HG03097 (cell line): ENCODE measurements around the gene CPA5.
"Not testable (repeated sequence)": the region's sequence is repeated elsewhere in the genome, so short reads cannot be mapped to it uniquely, and the experiment has no call there.

Experiments used
- ATAC-seq: cut with Tn5 transposase; IDR thresholded peaks from one replicate; pipeline ENCODE4 v1.9.1; 2021; ENCODE audit not compliant: unreplicated experiment, low FRiP score

Gene CPA5, protein sequence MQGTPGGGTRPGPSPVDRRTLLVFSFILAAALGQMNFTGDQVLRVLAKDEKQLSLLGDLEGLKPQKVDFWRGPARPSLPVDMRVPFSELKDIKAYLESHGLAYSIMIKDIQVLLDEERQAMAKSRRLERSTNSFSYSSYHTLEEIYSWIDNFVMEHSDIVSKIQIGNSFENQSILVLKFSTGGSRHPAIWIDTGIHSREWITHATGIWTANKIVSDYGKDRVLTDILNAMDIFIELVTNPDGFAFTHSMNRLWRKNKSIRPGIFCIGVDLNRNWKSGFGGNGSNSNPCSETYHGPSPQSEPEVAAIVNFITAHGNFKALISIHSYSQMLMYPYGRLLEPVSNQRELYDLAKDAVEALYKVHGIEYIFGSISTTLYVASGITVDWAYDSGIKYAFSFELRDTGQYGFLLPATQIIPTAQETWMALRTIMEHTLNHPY

GRCh38 chr7:130344271-130344866, at the start of gene CPA5:
TSS of gene CPA5 (plus strand) at chr7:130344816. CDS start at chr7:130346486, 1,670 bp downstream.
- ATAC-seq: no peak

- ATAC-seq: no peak
These were observed 48.2 kb upstream of the CPA5 start for GRCh38 chr7:130296221-130296951.

DNA sequence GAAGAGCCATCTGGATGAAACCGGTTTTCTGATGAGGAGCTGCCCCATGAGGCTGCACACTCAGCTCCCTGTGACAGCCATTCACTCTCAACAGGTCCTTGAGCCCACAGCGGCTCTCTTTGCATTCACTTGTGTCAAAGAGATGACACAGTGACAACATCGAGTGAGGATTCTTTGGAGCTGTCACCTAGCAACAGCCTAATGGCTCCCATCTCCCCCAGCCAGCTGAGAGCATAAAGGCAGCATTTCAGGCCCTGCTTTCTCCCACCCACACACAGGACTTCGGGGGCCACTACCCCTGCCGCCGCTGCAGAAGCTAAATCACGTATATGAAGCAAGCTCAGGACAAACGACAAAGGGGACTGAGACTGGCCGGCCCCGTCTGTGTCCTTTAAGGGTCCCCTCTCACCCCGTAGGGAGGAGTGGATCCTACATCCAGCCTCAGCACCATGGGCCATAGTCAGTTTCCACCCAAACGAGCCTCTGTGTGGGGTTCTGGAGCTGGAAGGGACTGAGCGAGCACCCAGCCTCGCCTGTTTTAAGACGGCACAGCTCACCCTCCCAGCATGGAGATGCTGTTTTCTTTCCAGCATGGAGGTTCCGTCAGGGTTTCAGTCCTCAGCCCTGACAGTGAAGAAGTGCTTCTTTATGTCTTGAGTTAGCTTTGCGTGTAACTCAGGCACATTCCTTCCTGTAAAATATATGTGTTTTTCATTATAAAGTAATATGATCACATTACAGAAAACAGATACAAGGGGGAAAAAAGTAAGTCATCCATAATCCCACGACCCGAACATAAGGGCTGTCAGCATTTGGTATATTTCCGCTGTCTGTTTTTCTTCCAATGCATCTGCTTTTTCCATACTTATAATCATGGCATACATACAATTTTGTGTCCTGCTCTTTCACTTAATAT, 46.7 kb upstream of the CPA5 start:
- no peak for ATAC-seq

DNA sequence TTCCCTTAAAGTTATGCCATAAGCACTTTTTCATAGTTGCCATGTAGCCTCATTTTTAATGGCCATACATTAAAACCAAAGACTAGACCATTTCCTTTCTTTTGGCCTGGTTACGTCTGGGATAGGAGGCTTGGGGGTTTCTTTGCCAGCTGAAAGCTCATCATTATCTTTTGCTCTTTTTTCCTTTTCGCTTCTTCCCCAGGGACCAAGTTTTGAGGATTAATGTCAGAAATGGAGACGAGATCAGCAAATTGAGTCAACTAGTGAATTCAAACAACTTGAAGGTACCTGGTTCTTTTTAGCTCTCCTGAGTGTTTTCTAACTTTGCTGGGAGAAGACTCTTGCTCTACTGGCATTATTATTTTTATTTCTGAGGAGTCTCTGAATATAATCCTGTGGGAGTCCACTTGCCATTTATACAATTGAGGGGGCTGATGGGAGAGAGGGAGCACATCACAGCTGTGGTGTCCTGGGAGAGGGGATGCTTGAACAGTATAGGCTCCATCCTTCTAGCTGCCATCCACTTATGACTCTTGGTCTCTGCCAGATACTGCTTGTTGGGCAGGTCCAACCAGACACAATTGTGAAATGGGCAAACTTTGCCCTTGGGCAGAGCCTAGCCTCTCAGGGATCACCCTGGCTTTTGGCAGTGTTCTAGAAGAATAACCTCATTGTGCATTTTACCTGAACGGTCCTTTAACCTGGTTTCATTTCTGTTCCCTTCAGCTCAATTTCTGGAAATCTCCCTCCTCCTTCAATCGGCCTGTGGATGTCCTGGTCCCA, 45.9 kb upstream of the CPA5 start:
- no peak for ATAC-seq

DNA sequence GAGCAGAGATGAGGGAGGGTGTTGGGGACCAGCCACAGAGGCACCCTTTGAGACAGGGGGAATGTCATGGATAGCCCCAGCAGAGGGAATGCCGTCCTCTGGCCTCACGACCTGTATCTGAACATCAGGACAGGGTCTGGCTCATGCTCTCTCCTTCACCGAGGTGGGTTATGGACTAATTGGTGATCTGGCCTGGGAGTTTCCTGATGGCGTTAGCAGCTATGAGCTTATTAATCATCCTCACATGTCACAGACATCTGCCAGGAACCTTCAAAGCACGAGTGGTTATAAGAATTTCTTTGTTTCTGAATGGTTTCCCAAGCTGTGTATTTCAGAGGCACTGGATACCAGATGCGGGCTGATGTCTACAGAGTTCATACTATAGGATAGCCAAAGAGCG, 44.8 kb upstream of the CPA5 start:
- ATAC-seq: no peak

DNA sequence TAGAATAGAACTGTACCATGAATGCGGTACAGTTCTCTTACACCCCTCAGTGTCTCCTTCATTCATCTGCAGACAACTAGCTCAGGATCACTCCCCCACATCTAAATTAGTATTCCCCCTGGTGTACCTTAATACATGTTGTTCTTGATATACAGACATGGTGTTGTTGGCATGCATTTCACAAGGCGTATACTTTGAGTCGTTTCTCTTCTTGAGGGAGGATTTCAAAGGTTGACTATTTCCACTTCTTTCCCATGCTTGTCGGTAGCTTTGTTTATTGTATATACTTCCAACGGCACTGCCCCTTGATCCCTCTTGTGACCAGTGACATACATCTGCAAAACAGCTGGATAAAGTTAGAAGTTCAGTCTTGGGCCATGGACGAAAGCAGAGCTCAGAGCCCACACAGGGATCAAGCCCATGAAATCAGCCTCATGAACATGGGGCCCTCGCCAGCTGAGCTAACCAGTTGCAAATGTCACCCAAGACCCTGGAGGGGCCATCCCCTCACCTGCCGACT, 43.1 kb upstream of the CPA5 start:
- ATAC-seq: no peak

- no peak for ATAC-seq
These were observed 42.0 kb upstream of the CPA5 start for GRCh38 chr7:130302649-130303048.

DNA sequence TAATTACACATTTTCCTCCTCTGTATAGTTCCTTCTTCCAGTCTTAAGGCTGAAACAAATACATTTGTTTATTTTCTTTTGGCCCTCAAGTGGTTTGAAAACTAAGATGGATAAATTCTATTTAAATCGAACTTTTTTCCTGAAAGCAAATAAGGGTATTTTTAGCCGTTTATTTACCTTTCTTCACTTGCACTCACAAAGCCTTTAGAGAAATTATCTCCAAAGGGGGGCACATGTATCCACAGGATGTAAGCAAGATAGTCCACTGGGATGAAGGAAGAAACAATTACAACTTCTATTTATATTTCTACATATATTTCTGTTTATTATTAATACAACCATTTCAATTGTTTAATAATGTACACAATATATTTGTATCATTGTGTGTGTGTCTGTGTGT, 41.5 kb upstream of the CPA5 start:
- ATAC-seq: no peak

DNA sequence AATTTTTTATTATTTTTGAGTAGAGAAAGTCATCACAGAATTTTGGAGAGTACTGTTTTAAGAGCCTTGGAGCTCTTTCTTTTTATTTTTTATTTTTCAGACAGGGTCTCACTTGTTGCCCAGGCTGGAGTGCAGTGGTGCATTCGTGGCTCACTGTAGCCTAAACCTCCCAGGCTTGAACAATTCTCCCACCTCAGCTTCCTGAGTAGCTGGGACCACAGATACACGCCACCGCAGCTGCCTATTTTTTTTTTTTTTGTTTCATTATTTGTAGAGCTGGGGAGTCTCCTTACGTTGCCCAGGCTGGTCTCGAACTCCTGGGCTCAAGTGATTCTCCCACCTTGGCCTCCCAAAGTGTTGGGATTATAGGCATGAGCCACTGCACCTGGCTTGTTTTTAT, 41.1 kb upstream of the CPA5 start:
- ATAC-seq: no peak

- ATAC-seq: no peak
These were observed 40.6 kb upstream of the CPA5 start for GRCh38 chr7:130303982-130304381.

DNA sequence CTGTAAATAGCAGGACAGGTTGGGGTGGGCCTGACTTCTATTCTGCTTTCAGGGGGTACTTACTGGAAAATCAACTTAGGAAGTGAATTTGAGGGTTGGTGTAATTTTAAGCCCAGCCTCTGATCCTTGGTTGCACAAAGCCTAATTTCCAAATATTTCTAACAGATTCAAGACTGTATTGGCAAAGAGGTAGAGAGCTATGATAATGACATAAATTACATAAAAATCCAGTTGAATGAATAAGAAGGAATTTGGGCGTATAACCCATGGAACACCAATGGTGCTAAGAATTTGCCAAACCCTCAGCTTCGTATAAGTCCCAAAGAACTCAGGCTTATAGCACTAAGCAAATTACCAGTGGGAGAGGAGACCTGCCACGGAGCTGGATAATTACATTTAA, 39.7 kb upstream of the CPA5 start:
- no peak for ATAC-seq

GRCh38 chr7:130305433-130306042, 39.1 kb upstream of the CPA5 start:
- no peak for ATAC-seq

DNA sequence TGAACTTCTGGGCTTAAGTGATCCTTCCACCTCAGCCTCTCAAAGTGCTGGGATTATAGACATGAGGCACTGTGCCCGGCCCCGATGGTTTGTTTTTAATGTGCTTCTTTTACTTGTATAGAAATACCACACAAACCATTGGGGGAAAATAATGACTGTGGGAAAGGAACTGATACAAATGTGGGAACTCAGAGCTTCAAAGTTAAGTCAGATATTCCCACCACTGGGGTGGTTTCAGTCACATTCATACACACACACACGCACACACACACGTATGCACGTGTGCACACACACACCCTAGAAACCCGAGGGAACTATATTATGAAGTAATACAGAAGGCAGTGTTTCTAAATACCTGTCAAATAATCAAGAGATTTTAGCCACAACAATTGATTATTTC, 34.6 kb upstream of the CPA5 start:
- ATAC-seq: no peak

DNA sequence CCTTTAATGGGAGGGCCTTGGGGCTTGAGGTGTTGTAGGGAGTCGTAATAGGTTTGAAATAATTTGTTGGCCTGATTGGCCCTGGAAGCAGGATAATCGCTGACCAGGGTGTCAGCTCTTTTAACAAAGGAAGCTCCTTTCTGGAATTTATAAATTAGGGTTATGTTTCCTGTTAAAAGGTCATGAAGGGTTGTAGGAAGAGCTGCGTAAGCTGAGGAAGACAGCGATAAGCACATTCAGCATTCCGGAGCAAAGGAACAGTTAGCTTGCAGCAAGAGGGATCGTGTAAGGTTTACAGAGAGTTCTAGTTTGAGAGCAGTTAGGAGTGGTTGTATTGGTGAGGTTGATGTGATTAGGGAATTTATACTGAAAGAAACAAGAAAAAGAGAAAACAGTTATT, 30.3 kb upstream of the CPA5 start:
- ATAC-seq: no peak

DNA sequence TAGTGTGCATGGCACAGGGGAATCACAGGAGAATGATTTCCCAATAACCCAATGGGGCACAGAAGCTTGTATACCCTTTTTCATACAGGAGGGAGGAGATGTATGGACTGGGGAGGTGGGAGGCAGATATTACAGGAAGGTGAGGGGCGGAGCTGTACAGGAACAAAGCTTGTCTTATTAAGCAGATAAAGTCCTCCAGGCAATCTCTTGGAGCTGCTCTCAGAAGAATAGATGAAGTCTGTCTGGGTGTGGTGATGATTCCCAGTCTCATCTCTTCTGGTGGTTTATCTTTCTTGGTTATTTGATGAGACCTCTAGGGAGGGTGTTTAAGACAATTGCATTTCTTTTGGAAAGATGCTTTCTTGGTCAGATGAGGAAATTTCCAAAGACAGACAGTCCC, 25.1 kb upstream of the CPA5 start:
- no peak for ATAC-seq

DNA sequence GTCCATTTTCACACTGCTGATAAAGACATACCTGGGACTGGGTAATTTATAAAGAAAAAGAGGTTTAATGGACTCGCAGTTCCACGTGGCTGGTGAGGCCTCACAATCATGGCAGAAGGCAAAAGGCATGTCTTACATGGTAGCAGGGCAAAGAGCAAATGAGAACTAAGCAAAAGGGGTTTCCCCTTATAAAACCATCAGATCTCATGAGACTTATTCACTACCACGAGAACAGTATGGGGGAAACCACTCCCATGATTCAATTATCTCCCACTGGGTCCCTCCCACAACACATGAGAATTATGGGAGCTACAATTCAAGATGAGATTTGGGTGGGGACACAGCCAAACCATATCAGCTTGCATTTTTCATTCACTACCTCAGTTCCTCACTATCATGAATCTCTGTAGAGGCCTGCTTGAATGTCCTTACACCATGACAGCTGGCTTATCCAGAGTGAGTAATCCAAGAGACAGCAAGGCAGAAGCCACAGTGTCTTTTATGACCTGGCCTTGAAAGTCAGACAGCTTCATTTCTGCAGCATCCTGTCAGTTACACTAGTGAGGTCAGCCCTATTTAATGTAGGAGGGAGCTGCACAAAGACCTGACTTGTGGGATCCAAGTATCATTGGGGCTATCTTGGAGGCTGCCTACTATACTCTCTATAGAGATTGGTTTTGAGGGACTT, 22.9 kb upstream of the CPA5 start:
- ATAC-seq: not testable (repeated sequence)

- ATAC-seq: no peak
These were observed 22.0 kb upstream of the CPA5 start for GRCh38 chr7:130322615-130323014.

DNA sequence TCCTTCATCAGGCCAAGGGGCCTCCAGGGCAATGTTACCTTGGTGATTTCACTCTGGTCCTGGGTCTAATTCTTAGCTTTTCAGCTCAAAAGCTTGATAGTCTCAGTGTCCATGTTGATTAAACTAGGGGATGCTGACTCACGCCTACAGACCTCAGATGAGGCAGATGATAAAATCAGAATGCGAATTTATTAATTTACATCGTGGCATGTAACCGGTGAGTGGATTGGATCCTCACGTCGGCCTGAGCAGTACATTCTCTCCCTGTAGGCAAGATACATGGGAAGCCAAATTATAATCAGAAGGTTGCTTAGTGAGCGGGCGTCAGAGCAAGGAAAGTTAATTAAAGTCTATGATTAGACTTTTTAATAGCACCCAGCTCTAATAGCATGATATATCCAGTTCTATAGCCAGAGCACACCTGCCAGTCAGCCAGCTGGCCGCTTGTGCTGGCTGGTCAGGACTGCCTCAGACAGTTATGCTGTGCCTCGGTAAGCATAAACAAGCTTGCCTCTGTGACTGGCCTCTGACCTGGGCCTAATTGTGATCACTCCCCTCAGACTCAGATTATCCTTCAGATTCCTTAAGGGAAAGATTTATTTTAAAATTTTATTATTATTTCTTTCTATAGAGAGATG, 20.2 kb upstream of the CPA5 start:
- ATAC-seq: no peak
